CD4-positive, alpha-beta T cell treated with Interleukin-10 for 1 hour (primary cell): Measurements from ENCODE around the gene MED14.

Experiments
- DNase-seq: peaks from one replicate; pipeline ENCODE4 v3.0.0-alpha.2; 2020

The MED14 gene

DNA sequence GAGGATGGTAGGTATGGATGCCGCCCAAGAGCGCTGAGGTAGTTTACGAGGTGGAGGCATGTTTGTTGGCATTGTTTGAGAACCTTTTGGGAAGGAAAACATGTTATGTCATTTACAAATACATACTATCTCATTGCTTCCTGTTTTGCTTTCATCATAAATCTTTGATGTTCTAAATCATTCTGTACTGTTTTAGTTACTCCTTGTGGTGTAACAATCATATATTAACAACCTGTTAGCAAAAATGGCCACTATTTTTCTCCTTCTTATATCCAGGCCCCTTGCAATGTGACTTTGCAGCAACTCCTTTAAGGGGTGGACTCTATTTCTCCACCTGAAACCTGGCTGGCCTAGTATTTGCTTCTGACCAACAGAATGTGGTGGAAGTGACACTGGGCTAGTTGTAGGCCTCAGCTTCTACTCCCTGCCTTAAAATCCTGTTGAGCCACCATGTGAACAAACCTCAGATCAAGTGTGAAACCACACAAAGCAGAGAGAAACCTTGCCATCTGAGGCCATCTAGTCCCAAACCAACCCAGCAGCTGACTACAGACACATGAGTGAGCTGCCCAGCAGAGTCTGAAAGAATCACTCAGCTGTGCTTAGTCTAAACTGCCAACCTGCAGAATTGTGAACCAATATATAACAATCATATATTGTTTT, 72.1 kb downstream of the MED14 start:
- DNase-seq: peak; percentile 23

DNA sequence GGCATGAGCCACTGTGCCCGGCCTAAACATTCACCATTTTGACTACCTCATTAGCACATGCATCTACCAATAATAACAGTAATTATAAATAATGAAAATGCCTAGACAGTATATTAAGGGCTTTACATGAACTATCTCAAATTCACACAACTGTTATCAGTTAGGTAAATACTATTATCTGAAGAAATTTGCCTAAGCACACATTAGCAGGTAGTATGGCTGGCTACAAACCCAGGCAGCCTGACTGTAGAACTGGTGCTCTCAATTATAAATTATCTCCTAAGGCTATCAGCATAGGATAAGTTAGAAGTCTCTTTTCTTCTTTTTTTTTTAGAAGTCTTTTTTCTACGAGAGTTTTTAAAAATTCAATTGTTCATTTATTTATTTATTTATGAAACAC, 73.9 kb downstream of the MED14 start:
- DNase-seq: no peak

DNA sequence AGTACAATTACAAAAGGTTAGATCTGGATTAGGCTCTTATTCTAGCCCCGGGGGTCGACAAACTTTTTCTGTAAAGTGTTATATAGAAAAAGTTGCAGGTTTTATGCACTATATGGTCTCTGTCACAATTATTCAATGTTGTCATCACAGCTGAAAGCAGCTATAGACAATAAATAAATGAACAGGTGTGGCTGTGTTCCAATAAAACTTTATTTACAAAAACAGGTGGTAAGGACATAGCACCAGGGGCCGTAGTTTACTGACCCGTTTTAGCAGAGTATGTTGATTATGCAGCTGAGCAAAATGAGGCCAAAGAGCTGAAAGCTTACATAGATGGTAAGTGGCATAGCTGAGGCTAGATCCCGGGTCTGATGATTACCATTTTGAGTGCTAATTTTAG, 75.0 kb downstream of the MED14 start:
- no peak for DNase-seq

DNA sequence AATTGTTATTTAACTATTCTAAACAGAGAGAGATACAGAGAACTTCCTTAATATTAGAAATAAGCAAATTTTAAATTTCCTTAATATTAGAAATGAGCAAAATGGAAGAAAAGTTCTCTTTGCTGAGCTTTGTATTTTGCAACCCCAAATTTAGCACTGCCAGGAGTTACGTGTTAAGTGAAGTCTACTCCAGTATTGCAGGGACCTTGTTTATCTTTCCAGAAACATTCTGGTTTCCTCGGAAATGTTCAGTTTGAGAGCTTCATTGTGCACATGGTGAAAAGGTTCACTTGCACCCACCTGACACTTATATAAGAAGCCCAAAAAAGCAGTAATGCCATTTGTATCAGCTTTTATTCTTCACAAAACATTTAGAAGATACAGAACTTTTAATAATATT, 81.8 kb downstream of the MED14 start:
- no peak for DNase-seq

DNA sequence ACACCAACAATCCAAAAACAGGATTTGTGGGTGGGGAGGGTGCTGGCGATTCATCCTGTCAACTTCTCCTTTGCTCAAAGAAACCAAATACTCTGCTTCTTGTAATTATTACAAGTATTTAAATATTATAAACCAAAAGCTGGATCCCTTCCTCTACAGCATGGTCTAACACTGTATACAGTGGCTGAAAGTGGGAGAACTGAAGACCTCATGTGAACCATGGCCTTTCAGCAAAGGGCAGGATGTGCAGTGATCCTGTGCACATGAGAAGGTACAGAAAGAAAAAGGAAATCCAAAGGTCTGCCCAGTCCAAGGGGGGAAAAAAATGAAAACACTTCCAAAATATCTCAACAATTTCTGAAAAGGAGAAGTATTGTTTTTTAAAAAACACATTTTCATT, 82.7 kb downstream of the MED14 start:
- no peak for DNase-seq

DNA sequence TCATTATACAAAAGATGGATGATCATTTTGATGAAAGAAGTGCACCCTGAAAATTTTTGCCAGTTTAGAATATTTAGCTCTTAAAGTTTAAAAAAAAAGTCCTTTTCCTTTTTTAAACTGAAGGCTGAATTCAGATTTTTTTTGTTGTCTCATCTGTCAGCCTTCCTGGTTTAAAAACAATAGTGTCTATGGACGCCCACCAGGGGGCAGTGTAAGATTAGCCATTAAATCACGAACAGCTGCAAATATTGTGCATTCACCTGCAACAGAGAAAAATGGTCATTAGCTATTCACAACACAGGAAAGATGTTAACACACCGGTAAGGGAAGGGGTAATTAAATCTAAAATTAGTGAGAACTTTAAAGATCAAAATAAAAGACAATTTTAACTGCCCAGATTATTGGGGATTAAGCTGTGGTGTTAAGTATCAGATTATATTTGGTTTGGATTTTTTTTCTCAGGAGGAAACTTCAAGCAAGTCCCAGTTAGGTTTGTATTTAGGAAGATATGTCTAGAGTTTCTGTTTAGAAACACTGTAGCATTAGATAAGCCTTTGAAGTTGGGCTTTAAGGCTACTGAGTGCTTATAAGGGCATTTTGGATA, 83.6 kb downstream of the MED14 start:
- peak; percentile 78 for DNase-seq

DNA sequence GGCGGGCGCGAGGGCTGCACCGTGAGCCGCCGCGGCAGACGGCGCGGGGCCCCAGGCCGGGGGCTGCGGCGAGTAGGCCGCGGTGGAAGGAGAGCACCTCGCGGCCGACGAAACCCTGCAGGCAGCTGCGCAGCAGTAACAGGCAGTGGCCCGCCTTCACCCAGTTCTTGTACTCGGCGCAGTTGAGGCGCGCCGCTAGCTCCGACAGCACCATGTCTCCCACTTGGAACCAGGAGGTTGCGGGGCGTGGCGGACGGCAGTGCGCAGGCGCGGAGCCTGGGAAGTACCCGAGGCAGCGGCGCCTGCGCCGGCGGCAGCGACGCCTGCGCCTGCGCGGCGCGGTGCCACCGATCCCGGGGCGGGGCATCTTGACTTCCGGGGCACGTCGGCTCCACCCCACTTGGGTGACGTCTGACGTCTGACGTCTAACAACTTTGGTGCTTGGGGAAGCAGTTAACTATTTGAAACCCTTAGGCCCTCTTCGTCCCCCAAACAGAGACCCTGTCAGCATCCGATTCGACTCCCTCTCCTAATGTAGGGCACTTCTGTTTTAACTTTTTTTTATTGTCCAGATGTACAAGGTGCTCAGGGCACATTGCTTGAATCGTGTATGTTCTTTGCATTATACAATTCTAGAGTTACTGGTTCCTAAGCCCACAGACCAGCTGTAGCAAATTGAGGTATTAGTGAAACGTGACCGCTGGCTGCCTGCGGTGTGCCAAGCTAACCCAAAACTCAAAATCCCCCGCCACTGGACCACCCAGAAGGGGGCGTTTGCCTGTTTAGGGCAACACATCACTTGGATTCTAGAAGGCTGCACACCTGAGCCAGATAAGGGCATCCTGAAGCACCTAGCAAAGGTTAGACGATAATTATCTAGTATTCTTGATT, 87.8 kb downstream of the MED14 start, which contains the start of gene CXorf38:
CXorf38 (minus strand) TSS at position 255 of the 891 bp plus-strand sequence; CDS start at position 214, 41 bp downstream.
- DNase-seq: peak; percentile 93

DNA sequence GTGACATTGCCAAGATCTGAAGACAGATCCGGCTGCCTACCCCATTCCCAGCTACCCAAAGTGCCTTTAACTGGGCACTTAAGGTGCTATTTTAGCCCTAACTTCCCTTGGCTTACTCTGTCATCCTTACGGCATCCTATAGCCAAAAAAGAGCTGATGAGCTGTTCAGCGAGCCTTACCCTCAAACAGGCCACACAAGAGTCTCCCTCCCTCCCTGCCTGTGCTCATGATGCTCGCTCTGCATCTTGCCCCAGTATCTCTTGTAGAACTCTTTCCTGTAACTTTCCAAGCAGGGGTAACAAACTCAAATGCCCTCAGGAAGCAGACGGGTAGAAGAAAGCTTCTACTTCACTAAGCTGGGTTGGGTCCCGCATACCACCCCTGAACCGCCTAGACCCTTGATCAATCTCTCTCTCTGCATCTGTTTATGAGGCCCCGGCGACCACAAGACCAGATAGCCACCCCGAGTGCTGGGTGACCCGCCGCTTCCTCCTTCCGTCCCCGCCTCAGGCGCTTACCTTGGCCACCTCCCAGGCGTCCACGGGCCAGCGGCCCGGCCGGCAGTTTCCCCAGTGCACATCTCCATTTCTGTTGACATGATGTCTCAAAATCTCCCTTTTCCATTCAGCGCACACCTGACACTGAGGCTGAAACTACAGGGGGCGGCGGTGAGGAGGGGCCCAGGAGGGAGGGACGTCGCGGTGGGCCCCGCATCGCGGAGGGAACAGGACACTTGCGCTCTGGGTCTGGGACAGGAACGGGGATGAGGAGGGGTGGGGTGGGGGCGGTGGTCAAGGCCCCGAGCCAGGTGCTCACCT, 88.6 kb downstream of the MED14 start:
- DNase-seq: peak; percentile 21

DNA sequence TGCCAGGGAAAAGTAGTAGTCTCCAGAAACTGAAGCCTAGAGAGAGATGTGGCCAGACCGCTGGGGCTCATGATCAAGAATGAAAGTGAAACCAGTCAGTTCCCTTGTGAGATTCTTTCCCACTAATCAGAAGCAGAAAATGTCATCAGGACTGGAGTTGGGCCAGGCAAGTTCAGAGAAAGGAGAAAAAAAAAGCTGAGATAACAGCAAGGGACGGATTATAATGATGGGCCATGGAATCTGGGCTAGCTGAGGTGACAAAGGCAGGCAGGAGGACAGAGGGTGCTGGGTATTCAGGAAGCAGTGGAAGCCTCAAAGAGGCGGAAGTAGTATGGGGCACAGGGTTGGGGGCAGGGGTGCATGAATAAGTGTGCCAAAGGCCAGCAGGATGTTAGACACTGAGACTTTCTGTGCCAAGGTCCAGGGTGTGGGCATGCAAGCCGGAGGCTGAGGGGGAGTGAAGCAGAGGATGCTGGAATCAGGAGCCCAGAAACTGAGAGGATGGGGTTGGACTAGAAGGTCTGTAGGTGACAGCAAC, 90.5 kb downstream of the MED14 start:
- peak; percentile 59 for DNase-seq

DNA sequence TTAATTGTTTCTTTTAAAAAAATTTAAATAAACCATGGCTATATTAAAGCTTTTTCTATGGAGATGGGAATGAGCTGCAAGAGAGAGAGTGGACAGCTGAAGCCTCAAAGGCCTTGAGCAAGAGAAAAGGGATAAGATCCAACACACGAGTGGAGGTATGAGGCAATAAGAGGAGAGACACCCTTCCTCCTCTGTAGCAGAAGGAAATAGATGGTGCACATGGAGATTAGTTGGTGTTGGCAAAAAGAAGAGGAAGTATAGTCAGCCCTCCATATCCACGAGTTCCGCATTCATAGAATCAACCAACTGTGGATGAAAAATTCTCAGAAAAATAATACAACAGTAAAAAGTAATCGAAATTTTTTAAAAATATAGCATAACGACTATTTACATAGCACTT, 91.2 kb downstream of the MED14 start:
- no peak for DNase-seq

DNA sequence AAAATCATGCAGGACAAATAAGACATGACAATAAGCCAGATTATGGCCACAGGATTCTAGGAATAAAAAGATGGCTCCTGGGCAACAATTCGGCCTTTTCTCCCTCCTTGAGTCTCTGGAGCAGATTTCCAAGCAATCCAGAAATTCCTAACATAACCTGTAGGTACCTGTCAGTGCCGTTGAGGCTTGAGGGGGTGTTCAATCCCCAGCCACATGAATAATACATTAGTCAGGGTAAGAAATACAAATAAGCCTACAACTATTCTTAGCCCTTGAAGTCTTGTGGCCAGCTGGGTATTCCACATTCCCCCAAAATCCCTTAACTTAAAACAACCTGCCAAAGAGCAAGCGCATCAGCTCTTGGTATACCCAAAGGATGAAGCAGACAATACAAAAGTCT, 97.7 kb downstream of the MED14 start:
- no peak for DNase-seq

DNA sequence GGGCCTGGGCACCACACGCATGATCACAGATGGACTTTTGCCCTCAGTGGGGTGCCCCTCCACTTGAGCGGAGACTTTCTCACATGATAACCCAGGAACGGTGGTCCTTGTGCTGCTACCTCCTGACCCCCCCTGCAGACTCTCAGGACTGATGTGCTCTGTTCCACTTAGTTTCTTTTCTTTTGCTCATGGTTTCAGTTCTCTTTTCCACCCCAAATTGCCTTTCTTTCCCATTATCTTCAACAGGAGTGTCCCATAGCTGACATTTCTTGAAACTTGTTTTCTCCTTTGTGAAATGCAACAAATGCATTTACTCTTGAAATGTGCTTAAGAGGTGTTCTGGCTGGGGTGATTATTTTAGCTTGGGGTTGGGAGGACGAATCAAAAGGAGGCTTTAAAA, 103.1 kb downstream of the MED14 start:
- no peak for DNase-seq

DNA sequence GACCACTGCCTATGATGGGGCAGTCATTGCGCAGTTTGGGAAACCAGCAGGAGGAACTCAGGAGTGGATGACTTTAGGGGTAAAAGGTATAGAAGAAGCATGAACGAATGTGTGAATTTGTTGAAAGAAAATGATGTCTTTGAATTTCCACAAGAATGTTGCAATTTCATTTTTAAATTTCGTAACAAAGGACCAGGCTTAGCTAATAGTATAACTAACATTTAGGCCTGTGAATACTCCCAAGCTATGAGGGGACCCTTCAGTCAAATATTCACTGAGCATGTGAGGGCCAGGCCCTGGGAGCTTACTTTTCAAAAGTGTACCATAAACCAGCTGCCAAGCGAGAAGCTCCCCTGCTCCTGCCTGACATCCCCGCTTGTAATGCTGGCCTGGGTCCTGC, 106.8 kb downstream of the MED14 start:
- DNase-seq: no peak

DNA sequence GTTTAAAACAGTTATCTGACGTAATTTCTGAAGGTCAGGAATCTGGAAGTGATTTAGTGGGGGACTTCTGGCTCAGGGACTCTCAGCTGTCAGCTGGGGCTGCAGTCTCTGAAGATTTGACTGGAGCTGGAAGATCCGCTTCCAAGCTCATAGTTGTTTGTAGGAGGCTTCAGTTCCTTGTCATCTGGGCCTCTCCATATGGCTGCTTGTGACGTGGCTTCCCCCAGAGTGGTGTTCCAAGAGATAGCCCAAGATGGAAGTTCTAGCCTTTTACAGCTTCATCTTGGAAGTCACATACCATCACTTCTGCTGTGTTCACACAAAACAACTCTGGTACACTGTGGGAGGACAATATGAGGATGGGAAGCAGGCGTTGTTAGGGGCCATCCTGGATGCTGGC, 110.0 kb downstream of the MED14 start:
- no peak for DNase-seq

DNA sequence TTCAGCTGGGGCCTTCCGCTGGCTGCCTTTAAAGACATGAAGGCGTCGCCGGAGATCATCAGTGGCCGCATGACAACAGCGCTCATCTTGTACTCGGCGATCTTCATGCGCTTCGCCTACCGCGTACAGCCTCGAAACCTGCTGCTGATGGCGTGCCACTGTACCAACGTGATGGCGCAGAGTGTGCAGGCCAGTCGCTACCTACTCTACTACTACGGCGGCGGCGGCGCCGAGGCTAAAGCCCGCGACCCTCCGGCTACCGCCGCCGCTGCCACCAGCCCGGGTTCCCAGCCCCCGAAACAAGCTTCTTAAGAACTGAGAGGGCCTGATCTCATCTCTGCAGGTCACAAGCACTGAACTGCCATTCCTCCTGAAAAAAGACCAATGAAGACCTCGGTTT, 111.7 kb downstream of the MED14 start:
- no peak for DNase-seq

DNA sequence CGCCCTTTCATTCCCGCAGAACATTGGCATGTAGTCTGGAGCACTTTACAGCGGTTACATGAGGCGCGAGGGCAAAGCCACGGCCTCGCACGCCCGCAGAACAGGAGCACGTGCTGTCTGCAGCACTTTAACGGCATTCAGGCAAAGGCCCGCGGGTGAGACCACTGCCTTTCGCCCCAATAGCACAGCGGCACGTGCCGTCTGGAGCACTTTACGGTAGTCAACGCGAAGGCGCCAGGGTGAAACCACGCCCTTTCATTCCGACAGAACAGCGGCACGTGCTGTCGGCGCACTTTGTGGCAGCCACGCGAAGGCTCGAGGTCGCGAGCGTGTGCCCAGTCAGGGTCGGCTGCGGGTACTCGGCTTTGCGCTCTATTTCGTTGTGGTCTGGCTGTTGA, 112.2 kb downstream of the MED14 start, which contains the start of gene MPC1L:
MPC1L (plus strand) TSS at position 290 of the 398 bp plus-strand sequence. CDS start 138 bp downstream, outside the sequence.
- no peak for DNase-seq

DNA sequence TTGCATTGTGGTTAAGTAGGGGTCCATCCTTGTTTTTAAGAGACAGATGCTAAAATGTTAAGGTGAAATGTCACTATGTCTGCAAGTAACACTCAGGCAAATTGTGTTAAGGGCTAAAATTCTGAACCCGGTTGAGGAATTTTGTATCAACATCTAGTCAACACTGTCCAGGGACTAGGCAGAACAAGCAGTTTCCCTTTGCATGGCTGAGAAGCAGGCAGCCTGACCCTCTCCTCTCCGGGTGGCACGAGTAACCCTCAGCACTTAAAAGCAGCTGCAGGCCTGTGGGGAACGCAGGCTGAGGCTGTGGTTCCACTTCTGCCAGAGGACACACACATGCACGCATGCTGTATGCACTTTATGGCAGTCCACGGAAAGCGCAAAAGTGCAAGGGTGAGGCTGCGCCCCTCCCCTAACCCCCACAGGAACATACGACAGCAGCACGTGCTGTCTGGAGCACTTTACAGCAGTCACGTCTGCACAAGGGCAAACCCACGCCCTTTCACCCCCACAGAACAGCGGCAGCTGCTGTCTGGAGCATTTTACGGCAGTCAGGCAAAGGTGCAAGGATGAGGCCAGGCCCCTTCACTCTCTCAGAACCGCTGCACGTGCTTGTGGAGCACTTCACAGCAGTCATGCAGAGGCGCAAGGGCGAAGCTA, 112.7 kb downstream of the MED14 start:
- DNase-seq: no peak

DNA sequence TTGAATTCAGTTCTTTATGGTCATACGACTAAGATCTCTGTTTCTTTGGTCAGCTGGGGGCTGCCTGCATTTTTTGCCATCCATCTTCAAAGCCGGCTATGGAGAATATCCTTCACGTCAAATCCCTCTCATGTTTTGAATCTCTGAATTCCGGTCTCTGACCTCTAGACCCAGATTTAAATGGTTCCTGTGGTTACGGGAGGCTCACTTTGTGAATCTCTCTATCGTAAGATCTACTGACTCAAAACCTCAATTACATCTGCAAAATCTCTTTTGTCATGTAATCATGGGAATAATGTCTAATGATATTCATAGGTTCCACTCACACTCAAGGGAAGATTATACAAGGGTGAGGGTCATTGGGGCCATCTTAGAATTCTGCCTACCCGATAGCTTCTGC, 117.8 kb downstream of the MED14 start:
- no peak for DNase-seq

DNA sequence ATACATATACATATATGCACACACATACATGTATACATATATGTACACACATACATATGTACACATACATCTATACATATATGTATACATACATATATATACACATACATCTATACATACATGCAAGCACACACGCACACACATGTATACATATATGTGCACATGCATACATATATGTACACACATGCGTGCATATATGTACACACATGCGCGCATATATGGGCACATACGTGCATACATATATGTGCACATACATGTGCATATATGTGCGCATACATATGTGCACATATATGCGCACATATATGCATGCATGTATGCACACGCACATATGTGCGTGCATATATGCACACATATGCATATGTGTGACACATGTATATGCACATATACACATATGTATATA, 119.4 kb downstream of the MED14 start:
- DNase-seq: no peak

DNA sequence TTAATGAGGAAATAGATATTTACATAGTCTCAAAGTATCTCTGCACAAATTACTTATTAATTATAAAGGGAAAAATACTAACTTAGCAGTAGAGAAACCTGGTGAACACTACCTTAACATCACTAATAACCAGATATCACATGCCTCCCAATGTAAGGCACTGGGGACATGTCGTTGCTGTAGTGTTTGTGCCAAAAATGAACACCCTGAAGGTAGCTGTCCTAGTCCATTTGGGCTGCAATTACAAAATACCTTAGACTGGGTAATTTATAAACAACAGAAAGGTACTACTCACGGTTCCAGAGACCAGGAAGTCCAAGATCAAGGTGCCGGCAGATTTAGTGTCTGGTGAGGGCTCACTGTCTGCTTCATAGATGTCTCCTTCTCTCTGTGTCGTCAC, 122.8 kb downstream of the MED14 start:
- no peak for DNase-seq

DNA sequence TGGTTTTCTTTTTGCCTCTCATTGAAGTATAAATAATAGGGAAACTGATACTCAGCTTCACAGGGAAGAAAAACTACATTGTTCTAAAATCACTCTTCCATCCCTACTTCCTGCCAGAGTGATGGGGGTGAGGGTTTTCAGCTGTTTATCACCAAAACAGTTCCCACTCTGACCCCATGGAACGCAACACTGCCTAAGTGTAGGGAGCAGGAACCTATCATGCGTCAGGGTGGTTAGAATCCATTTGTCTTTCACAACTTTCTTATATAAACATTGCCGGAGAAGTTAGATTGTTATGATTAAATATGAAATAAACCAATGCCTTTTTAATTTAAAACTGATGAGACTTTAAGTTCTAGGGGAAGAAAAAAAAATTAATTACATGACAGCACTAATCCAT, 128.0 kb downstream of the MED14 start:
- no peak for DNase-seq

DNA sequence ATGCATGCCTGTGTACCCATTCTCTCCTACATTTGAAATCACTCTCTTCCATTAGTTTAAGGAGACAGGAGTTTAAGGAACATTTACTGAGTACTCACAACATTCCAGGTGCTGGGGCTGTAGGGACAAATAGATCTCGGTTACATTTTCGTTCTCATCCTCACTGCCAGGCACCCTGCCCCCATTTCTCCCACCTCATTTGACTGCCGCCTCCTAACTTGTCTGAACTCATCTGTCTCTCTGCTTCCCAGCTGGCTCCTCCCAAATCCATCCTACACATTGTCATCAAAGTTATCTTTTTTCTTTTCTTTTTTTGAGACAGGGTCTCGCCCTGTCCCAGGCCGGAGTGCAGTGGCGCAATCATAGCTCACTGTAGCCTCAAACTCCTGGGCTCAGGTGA, 131.9 kb downstream of the MED14 start:
- DNase-seq: no peak
